Subcutaneous abdominal adipose tissue (tissue), 5 donors: ENCODE results near the gene ADI1.
"Not testable (repeated sequence)": the region's sequence is repeated elsewhere in the genome, so short reads cannot be mapped to it uniquely, and the experiment has no call there.

Source experiments
- H3K27ac ChIP-seq: one replicate; pipeline ENCODE4 v1.7.0; 2013; ENCODE audit warnings: low read depth, mild to moderate bottlenecking, inconsistent platforms, low read length, moderate library complexity
- H3K27me3 ChIP-seq, 5 donors: one replicate each; pipeline ENCODE4 v1.7.0; 2013; ENCODE audit warnings: low read length in 5 of 5, inconsistent platforms in 1 of 5; ENCODE audit not compliant: control insufficient read depth in 5 of 5, insufficient read depth in 4 of 5
- H3K36me3 ChIP-seq, 5 donors: one replicate each; pipeline ENCODE4 v1.7.0; 2013; ENCODE audit warnings: low read length in 5 of 5; ENCODE audit not compliant: control insufficient read depth in 5 of 5, insufficient read depth in 5 of 5
- H3K4me1 ChIP-seq, 5 donors: one replicate each; pipeline ENCODE4 v1.7.0; 2013; ENCODE audit warnings: low read length in 5 of 5, mild to moderate bottlenecking in 3 of 5, moderate library complexity in 1 of 5; ENCODE audit not compliant: control insufficient read depth in 5 of 5, insufficient read depth in 5 of 5
- H3K4me3 ChIP-seq, 5 donors: one replicate each; pipeline ENCODE4 v1.7.0; 2013; ENCODE audit warnings: low read length in 5 of 5, low read depth in 1 of 5
- H3K9ac ChIP-seq, 5 donors: one replicate each; pipeline ENCODE4 v1.7.0; 2013; ENCODE audit warnings: low read length in 5 of 5, mild to moderate bottlenecking in 4 of 5, moderate library complexity in 3 of 5
- H3K9me3 ChIP-seq, 5 donors: one replicate each; pipeline ENCODE4 v1.7.0; 2013; ENCODE audit warnings: low read length in 5 of 5; ENCODE audit not compliant: control insufficient read depth in 5 of 5
- donor health status: healthy.
- donor health status: healthy.
- donor health status: healthy.
- donor health status: healthy.
- donor health status: healthy.

ADI1 gene

GRCh38 chr2:3515438-3515837 is 3.9 kb downstream of the ADI1 start:
- Histone ChIP-seq H3K36me3 (peaks cover 15 to 31% (median 28%) of the 10 kb centered on the region in 5 donors), H3K4me1 (peaks cover 5 to 23% (median 18%) of the 10 kb centered on the region in 5 donors)
- not testable (repeated sequence) for H3K9me3 ChIP-seq, H3K4me3 ChIP-seq, H3K27ac ChIP-seq, H3K9ac ChIP-seq, H3K27me3 ChIP-seq

- no peak overlapping the region for H3K9ac ChIP-seq
- H3K36me3 ChIP-seq: peaks cover 16 to 32% (median 31%) of the 10 kb centered on the region in 5 donors
- H3K27me3 ChIP-seq: no peaks in the 10 kb centered on the region
- H3K9me3 ChIP-seq: no peaks in the 10 kb centered on the region
- no peak overlapping the region for H3K27ac ChIP-seq
- peaks cover 2 to 9% (median 5%) of the 10 kb centered on the region in 5 donors for H3K4me1 ChIP-seq
- H3K4me3 ChIP-seq: no peak overlapping the region
These were observed 6.1 kb downstream of the ADI1 start for GRCh38 chr2:3513026-3513810.

GRCh38 chr2:3512086-3512485 is 7.2 kb downstream of the ADI1 start:
- H3K4me1 ChIP-seq: peaks cover 0 to 4% (median 0%) of the 10 kb centered on the region in 5 donors
- H3K36me3 ChIP-seq: peaks cover 16 to 32% (median 31%) of the 10 kb centered on the region in 5 donors
- H3K9ac ChIP-seq: no peak overlapping the region
- H3K4me3 ChIP-seq: no peak overlapping the region
- H3K9me3 ChIP-seq: no peaks in the 10 kb centered on the region
- no peaks in the 10 kb centered on the region for H3K27me3 ChIP-seq
- H3K27ac ChIP-seq: no peak overlapping the region

- H3K27ac ChIP-seq: no peak overlapping the region
- no peak overlapping the region for H3K9ac ChIP-seq
- peaks cover 17 to 45% (median 33%) of the 10 kb centered on the region in 5 donors for H3K36me3 ChIP-seq
These were observed 13.6 kb downstream of the ADI1 start for GRCh38 chr2:3505771-3506170.

GRCh38 chr2:3504741-3505140 is 14.6 kb downstream of the ADI1 start:
- Histone ChIP-seq H3K4me3 (no peak overlapping the region), H3K9ac (no peak overlapping the region), H3K27ac (no peak overlapping the region), H3K36me3 (peaks cover 13 to 52% (median 37%) of the 10 kb centered on the region in 5 donors), H3K4me1 (peaks cover 0 to 2% (median 0%) of the 10 kb centered on the region in 5 donors), H3K27me3 (no peaks in the 10 kb centered on the region), H3K9me3 (no peaks in the 10 kb centered on the region)

More at GRCh38 chr2:3505771-3506170, 13.6 kb downstream of the ADI1 start:
- no peaks in the 10 kb centered on the region for H3K9me3 ChIP-seq
- peaks cover 0 to 2% (median 0%) of the 10 kb centered on the region in 5 donors for H3K4me1 ChIP-seq
- H3K27me3 ChIP-seq: no peaks in the 10 kb centered on the region
- no peak overlapping the region for H3K4me3 ChIP-seq

- Histone ChIP-seq H3K4me3 (no peak overlapping the region), H3K9me3 (no peaks in the 10 kb centered on the region), H3K27ac (no peak overlapping the region), H3K4me1 (peaks cover 0 to 2% (median 0%) of the 10 kb centered on the region in 5 donors), H3K9ac (no peak overlapping the region), H3K27me3 (no peaks in the 10 kb centered on the region), H3K36me3 (peaks cover 13 to 64% (median 49%) of the 10 kb centered on the region in 5 donors)
These were observed 15.8 kb downstream of the ADI1 start for GRCh38 chr2:3503483-3503882.

- Histone ChIP-seq H3K4me1 (peaks cover 0 to 2% (median 0%) of the 10 kb centered on the region in 5 donors), H3K27me3 (no peaks in the 10 kb centered on the region), H3K9ac (no peak overlapping the region), H3K4me3 (no peak overlapping the region), H3K27ac (no peak overlapping the region), H3K36me3 (peaks cover 15 to 69% (median 54%) of the 10 kb centered on the region in 5 donors), H3K9me3 (no peaks in the 10 kb centered on the region)
These were observed 16.3 kb downstream of the ADI1 start for GRCh38 chr2:3503046-3503445.

GRCh38 chr2:3500326-3500899 is 18.9 kb downstream of the ADI1 start:
- Histone ChIP-seq H3K9me3 (no peaks in the 10 kb centered on the region), H3K36me3 (peaks cover 18 to 87% (median 75%) of the 10 kb centered on the region in 5 donors), H3K27ac (no peak overlapping the region), H3K9ac (no peak overlapping the region), H3K4me1 (peaks cover 0 to 2% (median 0%) of the 10 kb centered on the region in 5 donors), H3K27me3 (no peaks in the 10 kb centered on the region), H3K4me3 (no peak overlapping the region)

- no peak overlapping the region for H3K4me3 ChIP-seq
- no peaks in the 10 kb centered on the region for H3K27me3 ChIP-seq
- H3K9ac ChIP-seq: no peak overlapping the region
- peaks cover 10 to 78% (median 68%) of the 10 kb centered on the region in 5 donors for H3K36me3 ChIP-seq
- no peak overlapping the region for H3K27ac ChIP-seq
- H3K9me3 ChIP-seq: no peaks in the 10 kb centered on the region
- H3K4me1 ChIP-seq: peaks cover 0 to 4% (median 2%) of the 10 kb centered on the region in 5 donors
These were observed 20.4 kb downstream of the ADI1 start for GRCh38 chr2:3498783-3499394.

- H3K36me3 ChIP-seq: peaks cover 10 to 64% (median 54%) of the 10 kb centered on the region in 5 donors
- not testable (repeated sequence) for H3K9me3 ChIP-seq, H3K9ac ChIP-seq, H3K27me3 ChIP-seq, H3K27ac ChIP-seq, H3K4me3 ChIP-seq
- H3K4me1 ChIP-seq: peaks cover 0 to 12% (median 8%) of the 10 kb centered on the region in 5 donors
These were observed 22.6 kb downstream of the ADI1 start for GRCh38 chr2:3496708-3497080.
